ENCODE results near the gene SLC22A4. TPM values are rescaled to one million over a fixed set of nuclear protein-coding genes. Genes with fewer than 3 reads are reported as not detected.

The SLC22A4 gene
- polyA plus RNA-seq, 1 donor (not counting 4 experiments of a cell fraction or from before 2014, with no cell fraction given), result 1.4 TPM

DNA sequence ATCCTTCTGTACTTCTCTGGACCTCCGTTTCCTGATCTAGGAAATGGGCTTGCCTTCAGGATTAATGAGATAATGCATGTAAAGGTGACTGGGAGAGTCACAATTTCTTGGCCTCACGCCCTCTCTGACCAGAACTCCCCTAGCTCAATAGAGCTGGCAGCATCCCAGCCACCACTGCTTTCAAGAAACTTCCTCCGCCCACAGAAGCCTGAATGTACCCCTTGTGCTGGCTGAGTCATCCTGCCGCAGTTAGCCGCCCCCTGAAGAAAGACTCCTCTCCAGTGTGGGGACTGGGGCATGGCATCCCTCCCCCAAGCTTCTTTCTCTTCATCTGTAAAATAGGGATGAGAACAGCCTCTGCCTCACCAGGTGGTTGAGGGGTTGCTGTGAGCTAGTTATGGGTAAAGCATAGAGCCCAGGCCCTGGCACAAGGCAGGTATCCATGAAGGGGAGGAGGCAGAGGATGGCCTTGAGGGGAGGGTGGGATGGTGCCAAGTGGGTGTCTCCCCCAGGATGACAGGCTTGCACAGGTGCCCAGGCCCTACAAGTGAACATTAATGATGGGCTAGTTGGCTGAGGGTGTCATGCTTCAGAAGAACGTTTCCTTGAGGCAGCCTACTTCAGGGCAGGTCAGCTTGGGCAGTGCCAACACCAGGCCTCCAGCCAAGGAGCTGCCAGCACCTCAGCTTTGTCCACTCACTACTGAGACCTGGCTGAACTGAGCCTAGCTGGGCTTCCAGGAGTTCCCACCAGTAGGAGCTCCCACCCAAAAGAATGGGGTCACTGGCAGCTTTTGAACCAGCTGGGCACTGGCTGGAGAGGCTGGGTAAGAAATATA, 33.3 kb upstream of the SLC22A4 start:
- H3K4me2 ChIP-seq (ENCODE audit: control insufficient read depth, extremely low read depth, insufficient read depth, low read depth, low read length), result peak overlapping the region; percentile 100
- peak overlapping the region; percentile 81 for H3K27ac ChIP-seq (ENCODE audit: control insufficient read depth, insufficient read depth, low read length)
- H3K79me2 ChIP-seq (ENCODE audit: control insufficient read depth, insufficient read depth, low read length), result peaks cover 29% of the 10 kb centered on the region
- FAIRE-seq, result peak; percentile 83
- peak overlapping the region in 1 of 3 experiments; percentile 95 for H3K4me3 ChIP-seq (ENCODE audit: control insufficient read depth in 2 of 3, extremely low read depth in 1 of 3, insufficient read depth in 2 of 3, low read depth in 1 of 3, low read length in 3 of 3)
- peaks cover 18 to 21% of the 10 kb centered on the region in 2 experiments for H3K36me3 ChIP-seq (ENCODE audit: control insufficient read depth in 2 of 2, extremely low read depth in 1 of 2, insufficient read depth in 2 of 2, low read length in 2 of 2)
- no peak overlapping the region for H2AFZ ChIP-seq (ENCODE audit: control insufficient read depth, low read length)
- TF ChIP-seq, protein P1, sequence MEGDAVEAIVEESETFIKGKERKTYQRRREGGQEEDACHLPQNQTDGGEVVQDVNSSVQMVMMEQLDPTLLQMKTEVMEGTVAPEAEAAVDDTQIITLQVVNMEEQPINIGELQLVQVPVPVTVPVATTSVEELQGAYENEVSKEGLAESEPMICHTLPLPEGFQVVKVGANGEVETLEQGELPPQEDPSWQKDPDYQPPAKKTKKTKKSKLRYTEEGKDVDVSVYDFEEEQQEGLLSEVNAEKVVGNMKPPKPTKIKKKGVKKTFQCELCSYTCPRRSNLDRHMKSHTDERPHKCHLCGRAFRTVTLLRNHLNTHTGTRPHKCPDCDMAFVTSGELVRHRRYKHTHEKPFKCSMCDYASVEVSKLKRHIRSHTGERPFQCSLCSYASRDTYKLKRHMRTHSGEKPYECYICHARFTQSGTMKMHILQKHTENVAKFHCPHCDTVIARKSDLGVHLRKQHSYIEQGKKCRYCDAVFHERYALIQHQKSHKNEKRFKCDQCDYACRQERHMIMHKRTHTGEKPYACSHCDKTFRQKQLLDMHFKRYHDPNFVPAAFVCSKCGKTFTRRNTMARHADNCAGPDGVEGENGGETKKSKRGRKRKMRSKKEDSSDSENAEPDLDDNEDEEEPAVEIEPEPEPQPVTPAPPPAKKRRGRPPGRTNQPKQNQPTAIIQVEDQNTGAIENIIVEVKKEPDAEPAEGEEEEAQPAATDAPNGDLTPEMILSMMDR (optimal IDR thresholded peaks at IDR 0.05 in 1 of 3, IDR thresholded peaks at IDR 0.05 in 1 of 3, conservative IDR thresholded peaks at IDR 0.05 in 1 of 3; ENCODE audit: extremely low read depth in 1 of 3, insufficient read depth in 2 of 3, low read length in 3 of 3), result no peak
- TF ChIP-seq EZH2 (IDR thresholded peaks at IDR 0.05; ENCODE audit: low read length), result no peak
- no peak overlapping the region for H3K9ac ChIP-seq (ENCODE audit: control insufficient read depth, extremely low read depth, insufficient read depth, low read length)
- H3K4me1 ChIP-seq (ENCODE audit: control insufficient read depth, extremely low read depth, insufficient read depth, low read length), result peaks cover 54% of the 10 kb centered on the region
- H3K27me3 ChIP-seq (ENCODE audit: control insufficient read depth, extremely low read depth, insufficient read depth, low read length), result no peaks in the 10 kb centered on the region
- H3K9me3 ChIP-seq (ENCODE audit: control insufficient read depth, low read depth, low read length), result no peaks in the 10 kb centered on the region
- no peak for DNase-seq (ENCODE audit: low read depth, low spot score)
- H4K20me1 ChIP-seq (ENCODE audit: control insufficient read depth, extremely low read depth, insufficient read depth, low read length), result no peaks in the 10 kb centered on the region
- peaks cover 2% of the 10 kb centered on the region for H3K9me1 ChIP-seq (ENCODE audit: control insufficient read depth, extremely low read depth, insufficient read depth, low read length)
- dilution Hi-C loops (cut with MboI; ENCODE audit: extremely low pct_ligation_motif_present, low sequenced_read_pairs), result no loop called here

DNA sequence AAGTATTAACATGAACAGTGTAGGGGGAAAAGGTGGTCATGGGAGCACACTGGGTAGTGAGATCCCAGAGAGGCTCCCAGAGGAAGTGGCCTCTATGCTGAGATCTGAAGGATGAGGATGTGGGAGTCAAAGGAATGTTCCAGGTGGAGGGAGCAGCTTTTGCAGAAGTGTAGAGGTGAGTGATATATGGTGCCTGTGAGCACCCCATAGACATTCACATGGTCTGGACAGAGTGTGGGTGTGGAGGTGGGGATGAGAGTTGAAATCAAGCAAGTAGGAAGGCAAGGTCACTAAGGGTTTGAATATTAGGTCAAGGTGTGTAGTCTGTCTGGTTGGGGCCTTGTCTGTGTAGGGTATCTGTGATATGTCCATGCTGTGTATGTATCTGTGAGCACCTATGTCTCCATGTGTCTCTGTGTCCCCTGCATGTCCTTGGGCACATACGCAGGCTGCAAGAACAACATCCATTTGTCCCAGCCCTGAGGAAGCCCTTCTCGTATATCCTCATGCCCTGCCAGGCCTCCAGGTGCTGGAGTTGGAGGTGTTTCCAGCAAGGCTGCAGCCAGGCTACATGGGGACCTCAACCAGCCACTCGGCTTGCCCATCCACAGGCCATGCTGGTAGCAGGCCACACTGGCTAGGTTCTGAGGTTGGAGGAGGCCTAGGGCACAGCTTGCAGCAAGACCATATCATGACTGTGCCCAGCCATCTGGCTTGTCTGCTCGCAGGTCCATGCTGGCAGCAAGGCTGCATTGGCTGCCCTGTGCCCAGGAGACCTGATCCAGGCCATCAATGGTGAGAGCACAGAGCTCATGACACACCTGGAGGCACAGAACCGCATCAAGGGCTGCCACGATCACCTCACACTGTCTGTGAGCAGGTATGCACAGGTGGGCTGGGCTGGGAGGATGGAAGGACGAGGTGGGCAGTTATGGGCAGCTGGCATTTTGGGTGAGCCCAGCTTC, 32.0 kb upstream of the SLC22A4 start:
- no peak overlapping the region for H2AFZ ChIP-seq (ENCODE audit: control insufficient read depth, low read length)
- no peaks in the 10 kb centered on the region for H3K9me3 ChIP-seq (ENCODE audit: control insufficient read depth, low read depth, low read length)
- no peak overlapping the region for H3K27ac ChIP-seq (ENCODE audit: control insufficient read depth, insufficient read depth, low read length)
- H3K36me3 ChIP-seq (ENCODE audit: control insufficient read depth in 2 of 2, extremely low read depth in 1 of 2, insufficient read depth in 2 of 2, low read length in 2 of 2), result peaks cover 29 to 33% of the 10 kb centered on the region in 2 experiments
- no peaks in the 10 kb centered on the region for H4K20me1 ChIP-seq (ENCODE audit: control insufficient read depth, extremely low read depth, insufficient read depth, low read length)
- no peak overlapping the region for H3K4me3 ChIP-seq (ENCODE audit: control insufficient read depth in 2 of 3, extremely low read depth in 1 of 3, insufficient read depth in 2 of 3, low read depth in 1 of 3, low read length in 3 of 3)
- no peak overlapping the region for H3K9ac ChIP-seq (ENCODE audit: control insufficient read depth, extremely low read depth, insufficient read depth, low read length)
- no peak for DNase-seq (ENCODE audit: low read depth, low spot score)
- H3K79me2 ChIP-seq (ENCODE audit: control insufficient read depth, insufficient read depth, low read length), result peaks cover 29% of the 10 kb centered on the region
- no peak for FAIRE-seq
- peaks cover 3% of the 10 kb centered on the region for H3K9me1 ChIP-seq (ENCODE audit: control insufficient read depth, extremely low read depth, insufficient read depth, low read length)
- no peaks in the 10 kb centered on the region for H3K27me3 ChIP-seq (ENCODE audit: control insufficient read depth, extremely low read depth, insufficient read depth, low read length)
- H3K4me1 ChIP-seq (ENCODE audit: control insufficient read depth, extremely low read depth, insufficient read depth, low read length), result peaks cover 58% of the 10 kb centered on the region
- dilution Hi-C loops (cut with MboI; ENCODE audit: extremely low pct_ligation_motif_present, low sequenced_read_pairs), result no loop called here
- no peak overlapping the region for H3K4me2 ChIP-seq (ENCODE audit: control insufficient read depth, extremely low read depth, insufficient read depth, low read depth, low read length)
- no peak for TF ChIP-seq EZH2 (IDR thresholded peaks at IDR 0.05; ENCODE audit: low read length)
- TF ChIP-seq, protein P1 (optimal IDR thresholded peaks at IDR 0.05 in 1 of 3, IDR thresholded peaks at IDR 0.05 in 1 of 3, conservative IDR thresholded peaks at IDR 0.05 in 1 of 3; ENCODE audit: extremely low read depth in 1 of 3, insufficient read depth in 2 of 3, low read length in 3 of 3), result no peak
